Tibial nerve (tissue), 4 donors: ENCODE measurements around the gene MAP1LC3B2. TPM values are rescaled to one million over a fixed set of nuclear protein-coding genes. Genes with fewer than 3 reads are reported as not detected.

Experiments
- DNase-seq, 2 donors: peaks; one replicate each; pipeline ENCODE4 v3.0.0-alpha.2; 2019; ENCODE audit warnings: low spot score in 2 of 2
- H3K27ac ChIP-seq, 4 donors: fragments of 200-600 bp; sonication (generic) in 3 of 4; one replicate each; pipeline ENCODE4 v1.5.1; 2017 to 2019; ENCODE audit warnings: mild to moderate bottlenecking in 1 of 4
- H3K27me3 ChIP-seq, 2 donors: fragments of 200-600 bp; sonication (generic) in 1 of 2; one replicate each; pipeline versions ENCODE4 v1.5.1 to v1.6.0; 2017 to 2019
- H3K36me3 ChIP-seq, 3 donors: fragments of 200-600 bp; sonication (generic); one replicate each; pipeline ENCODE4 v1.5.1; 2018 to 2019
- H3K4me1 ChIP-seq, 4 donors: fragments of 200-600 bp; sonication (generic) in 3 of 4; one replicate each; pipeline ENCODE4 v1.5.1; 2017 to 2019
- H3K4me3 ChIP-seq, 4 donors: fragments of 200-600 bp; sonication (generic) in 3 of 4; one replicate each; pipeline ENCODE4 v1.5.1; 2017 to 2019; ENCODE audit warnings: mild to moderate bottlenecking in 1 of 4, moderate library complexity in 1 of 4
- H3K9me3 ChIP-seq, 4 donors: fragments of 200-600 bp; sonication (generic) in 3 of 4; one replicate each; pipeline ENCODE4 v1.5.1; 2017 to 2019
- EP300 ChIP-seq, 2 donors: sonication (generic); formaldehyde crosslinking; IDR thresholded peaks; one replicate each; pipeline ENCODE4 v1.6.1; 2017; ENCODE audit warnings: antibody characterized with exemption in 2 of 2, mild to moderate bottlenecking in 1 of 2
- POLR2A ChIP-seq, 2 donors: fragments of 450-650 bp; IDR thresholded peaks; one replicate each; pipeline ENCODE4 v1.6.1; 2017; ENCODE audit warnings: antibody characterized with exemption in 2 of 2, mild to moderate bottlenecking in 2 of 2, moderate library complexity in 2 of 2
- WGBS, 2 donors: methylation state at CpG; one replicate each; pipeline ENCODE4 v1.1.5; 2018; 5-methylcytosine and 5-hydroxymethylcytosine counted together
- total RNA-seq, 4 donors: library from RNA; depleted of rRNA; stranded (reverse); fragments of >200 nt; gene quantifications; one replicate each; pipeline ENCODE4 v1.1.0, GENCODE V29; 2016
- TF ChIP-seq, protein P1 (sequence below), 5 experiments: fragments of 200-600 bp in 3 of 5; fragments of 450-650 bp in 2 of 5; sonication (generic) in 3 of 5; IDR thresholded peaks; one replicate each; pipeline ENCODE4 v1.5.1; 2016 to 2019; ENCODE audit warnings: antibody characterized with exemption in 5 of 5, mild to moderate bottlenecking in 3 of 5, moderate library complexity in 2 of 5

The MAP1LC3B2 gene
- total RNA-seq, 4 donors from 2014 or later: 0.98 to 1.7 TPM; not detected in 2

GRCh38 chr12:116539905-116540482 lies 19.2 kb upstream of the MAP1LC3B2 start:
- Histone ChIP-seq H3K4me1 (peaks cover 0 to 56% (median 31%) of the 10 kb centered on the region in 4 donors), H3K4me3 (no peak overlapping the region), H3K36me3 (no peaks in the 10 kb centered on the region), H3K27ac (peak overlapping the region in 3 of 4 donors; percentile 32 to 89 (median 59)), H3K9me3 (no peaks in the 10 kb centered on the region), H3K27me3 (no peaks in the 10 kb centered on the region)
- 19 to 20% methylated on average over 17 of the region's 17 CpGs for WGBS, 2 donors
- TF ChIP-seq POLR2A (IDR thresholded peaks at IDR 0.05): no peak
- peak in 1 of 2 donors; percentile 17 for TF ChIP-seq EP300 (IDR thresholded peaks at IDR 0.05)
- peak in 1 of 2 donors; percentile 56 for DNase-seq

GRCh38 chr12:116540622-116541152 lies 18.5 kb upstream of the MAP1LC3B2 start:
- Histone ChIP-seq H3K4me3 (no peak overlapping the region), H3K36me3 (no peaks in the 10 kb centered on the region), H3K27me3 (no peaks in the 10 kb centered on the region), H3K4me1 (peaks cover 0 to 60% (median 29%) of the 10 kb centered on the region in 4 donors), H3K9me3 (no peaks in the 10 kb centered on the region), H3K27ac (peak overlapping the region in 2 of 4 donors; percentile 59 to 89)
- TF ChIP-seq, protein P1, sequence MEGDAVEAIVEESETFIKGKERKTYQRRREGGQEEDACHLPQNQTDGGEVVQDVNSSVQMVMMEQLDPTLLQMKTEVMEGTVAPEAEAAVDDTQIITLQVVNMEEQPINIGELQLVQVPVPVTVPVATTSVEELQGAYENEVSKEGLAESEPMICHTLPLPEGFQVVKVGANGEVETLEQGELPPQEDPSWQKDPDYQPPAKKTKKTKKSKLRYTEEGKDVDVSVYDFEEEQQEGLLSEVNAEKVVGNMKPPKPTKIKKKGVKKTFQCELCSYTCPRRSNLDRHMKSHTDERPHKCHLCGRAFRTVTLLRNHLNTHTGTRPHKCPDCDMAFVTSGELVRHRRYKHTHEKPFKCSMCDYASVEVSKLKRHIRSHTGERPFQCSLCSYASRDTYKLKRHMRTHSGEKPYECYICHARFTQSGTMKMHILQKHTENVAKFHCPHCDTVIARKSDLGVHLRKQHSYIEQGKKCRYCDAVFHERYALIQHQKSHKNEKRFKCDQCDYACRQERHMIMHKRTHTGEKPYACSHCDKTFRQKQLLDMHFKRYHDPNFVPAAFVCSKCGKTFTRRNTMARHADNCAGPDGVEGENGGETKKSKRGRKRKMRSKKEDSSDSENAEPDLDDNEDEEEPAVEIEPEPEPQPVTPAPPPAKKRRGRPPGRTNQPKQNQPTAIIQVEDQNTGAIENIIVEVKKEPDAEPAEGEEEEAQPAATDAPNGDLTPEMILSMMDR (IDR thresholded peaks at IDR 0.05): no peak
- no peak for TF ChIP-seq POLR2A (IDR thresholded peaks at IDR 0.05)
- no peak for TF ChIP-seq EP300 (IDR thresholded peaks at IDR 0.05)
- DNase-seq: no peak
- WGBS, 2 donors: 72 to 76% methylated on average over 5 of the region's 5 CpGs

DNA sequence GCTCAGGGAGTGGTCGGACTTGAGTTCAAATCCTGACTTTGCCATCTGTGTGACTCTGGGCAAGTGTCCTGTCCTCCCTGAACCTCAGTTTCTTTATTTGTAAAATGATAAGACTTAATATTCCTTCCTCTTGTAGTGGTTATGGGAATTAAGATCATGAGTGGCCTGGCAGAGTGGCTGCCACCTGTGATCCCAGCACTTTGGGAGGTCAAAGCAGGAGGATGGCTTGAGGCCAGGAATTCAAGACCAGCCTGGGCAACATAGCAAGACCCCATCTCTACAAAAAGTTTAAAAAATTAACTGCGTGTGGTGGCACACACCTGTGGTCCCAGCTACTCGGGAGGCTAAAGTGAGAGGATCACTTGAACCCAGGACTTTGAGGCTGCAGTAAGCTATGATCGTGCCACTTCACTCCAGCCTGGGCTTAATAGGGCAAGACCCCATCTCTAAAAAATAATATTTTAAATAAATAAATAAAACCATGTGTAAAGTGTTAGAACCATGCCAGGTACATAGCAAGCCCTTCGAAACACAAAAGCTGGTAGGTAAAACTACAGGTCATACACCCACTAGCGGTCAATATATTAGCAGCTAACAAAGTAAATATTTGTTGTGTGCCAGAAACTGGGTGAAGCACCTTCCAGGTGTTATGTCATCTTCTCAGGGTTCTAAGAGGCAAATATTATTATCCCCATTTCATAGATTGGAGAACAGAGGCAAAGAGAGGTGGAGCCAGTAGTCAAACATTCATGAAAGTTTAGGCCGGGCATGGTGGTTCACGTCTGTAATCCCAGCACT lies 17.4 kb upstream of the MAP1LC3B2 start:
- peaks cover 0 to 62% (median 29%) of the 10 kb centered on the region in 4 donors for H3K4me1 ChIP-seq

DNA sequence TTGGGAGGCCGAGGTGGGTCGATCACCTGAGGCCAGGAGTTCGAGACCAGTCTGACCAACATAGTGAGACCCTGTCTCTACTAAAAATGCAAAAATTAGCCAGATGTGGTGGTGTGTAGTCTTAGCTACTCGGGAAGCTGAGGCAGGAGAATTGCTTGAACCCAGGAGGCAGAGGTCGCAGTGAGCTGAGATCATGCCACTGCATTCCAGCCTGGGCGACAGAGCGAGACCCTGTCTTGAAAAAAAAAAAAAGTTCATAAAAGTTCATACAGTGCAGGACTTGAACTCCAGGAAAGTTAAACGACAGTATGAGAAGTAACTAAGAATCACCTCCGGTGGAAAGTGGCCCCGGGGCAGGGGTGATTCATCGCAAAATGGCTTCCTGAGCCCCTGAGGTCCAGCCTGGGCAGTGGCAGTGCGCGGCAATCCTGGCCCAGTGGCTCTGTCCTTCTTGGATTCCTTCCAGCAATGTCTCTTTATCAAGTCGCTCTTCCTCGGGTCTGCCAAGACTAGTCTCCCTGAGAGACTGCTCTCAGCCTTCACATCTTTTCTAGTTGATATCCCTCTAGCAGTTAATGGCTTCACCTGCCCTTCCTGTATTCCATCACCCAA lies 16.7 kb upstream of the MAP1LC3B2 start:
- H3K4me3 ChIP-seq: no peak overlapping the region
- H3K36me3 ChIP-seq: no peaks in the 10 kb centered on the region
- WGBS, 2 donors: 53 to 56% methylated on average over 15 of the region's 15 CpGs
- H3K4me1 ChIP-seq: peaks cover 0 to 58% (median 29%) of the 10 kb centered on the region in 4 donors
- H3K9me3 ChIP-seq: no peaks in the 10 kb centered on the region
- no peak for DNase-seq
- H3K27ac ChIP-seq: peak overlapping the region in 1 of 4 donors; percentile 29
- H3K27me3 ChIP-seq: no peaks in the 10 kb centered on the region
- TF ChIP-seq POLR2A (IDR thresholded peaks at IDR 0.05) (no peak), EP300 (IDR thresholded peaks at IDR 0.05) (no peak)
- TF ChIP-seq, protein P1 (IDR thresholded peaks at IDR 0.05): no peak

More for the DNA sequence above, 17.4 kb upstream of the MAP1LC3B2 start:
- no peak overlapping the region for H3K27ac ChIP-seq
- no peaks in the 10 kb centered on the region for H3K27me3 ChIP-seq
- no peaks in the 10 kb centered on the region for H3K36me3 ChIP-seq
- TF ChIP-seq, protein P1 (IDR thresholded peaks at IDR 0.05): no peak
- TF ChIP-seq EP300 (IDR thresholded peaks at IDR 0.05) (no peak), POLR2A (IDR thresholded peaks at IDR 0.05) (no peak)
- H3K4me3 ChIP-seq: no peak overlapping the region
- H3K9me3 ChIP-seq: no peaks in the 10 kb centered on the region
- DNase-seq: no peak
- 94% methylated on average over 8 of the region's 8 CpGs for WGBS, 2 donors

- peak overlapping the region in 2 of 4 donors; percentile 48 to 60 for H3K27ac ChIP-seq
- H3K4me1 ChIP-seq: peaks cover 0 to 41% (median 19%) of the 10 kb centered on the region in 4 donors
- no peaks in the 10 kb centered on the region for H3K27me3 ChIP-seq
- WGBS, 2 donors: 56 to 61% methylated on average over 5 of the region's 5 CpGs
- no peaks in the 10 kb centered on the region for H3K36me3 ChIP-seq
- H3K4me3 ChIP-seq: no peak overlapping the region
- peak in 1 of 2 donors; percentile 85 for TF ChIP-seq EP300 (IDR thresholded peaks at IDR 0.05)
- TF ChIP-seq, protein P1 (IDR thresholded peaks at IDR 0.05): no peak
- H3K9me3 ChIP-seq: no peaks in the 10 kb centered on the region
- peak in 1 of 2 donors; percentile 75 for DNase-seq
These were observed 14.5 kb upstream of the MAP1LC3B2 start for GRCh38 chr12:116544656-116545055.
